Stimulated activated CD8-positive, alpha-beta memory T cell treated with anti-CD3 and anti-CD28 coated beads, Interleukin-12 subunit alpha, Interleukin-12 subunit beta, amount 100 ng/mL, for 4 hours (primary cell): Measurements from ENCODE around the gene CEP20.

Experiments used
- DNase-seq: peaks from one replicate; pipeline ENCODE4 v3.0.0-alpha.2; 2020; ENCODE audit warnings: low read depth

The CEP20 gene

DNA sequence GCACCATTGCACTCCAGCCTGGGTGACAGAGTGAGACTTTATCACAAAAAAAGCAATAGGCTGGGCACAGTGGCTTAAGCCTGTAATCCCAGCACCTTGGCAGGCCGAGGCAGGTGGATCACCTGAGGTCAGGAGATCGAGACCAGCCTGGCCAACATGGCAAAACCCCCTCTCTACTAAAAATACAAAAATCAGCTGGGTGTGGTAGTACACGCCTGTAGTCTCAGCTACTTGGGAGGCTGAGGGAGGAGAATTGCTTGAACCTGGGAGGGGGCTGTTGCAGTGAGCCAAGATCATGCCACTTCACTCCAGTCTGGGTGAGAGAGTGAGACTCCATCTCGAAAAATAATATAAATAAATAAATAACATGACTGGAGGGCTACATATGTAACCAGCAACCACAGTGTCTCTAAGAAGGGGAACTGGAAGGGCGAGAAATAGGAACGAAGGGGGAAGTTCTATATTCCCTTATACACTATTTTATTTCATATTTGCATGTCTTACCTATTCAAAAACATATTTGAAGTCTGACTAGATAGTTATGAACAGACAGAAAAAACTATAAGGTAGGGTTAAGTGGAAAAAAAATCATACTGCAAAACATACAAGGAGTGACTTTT is 57.5 kb downstream of the CEP20 start:
- no peak for DNase-seq

DNA sequence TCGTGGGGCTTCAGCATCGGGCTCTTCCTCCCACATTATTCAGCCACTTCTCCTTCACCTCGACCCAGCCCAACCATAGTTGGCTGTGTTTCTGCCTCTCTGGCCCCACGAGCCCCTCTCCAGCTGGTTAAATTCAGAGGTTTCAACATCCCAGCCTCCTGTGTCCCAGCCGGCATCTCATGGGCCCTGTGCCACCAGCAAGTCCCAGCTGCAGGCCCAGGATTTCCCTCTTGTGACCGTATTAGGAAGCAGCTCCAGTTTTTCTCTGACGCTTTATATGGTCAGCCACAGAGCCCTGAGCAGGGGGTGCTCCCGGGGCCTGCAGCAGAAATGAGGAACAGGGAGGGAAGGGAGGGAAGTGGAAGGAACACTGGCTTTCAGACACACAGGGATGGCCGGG is 58.9 kb downstream of the CEP20 start:
- no peak for DNase-seq

DNA sequence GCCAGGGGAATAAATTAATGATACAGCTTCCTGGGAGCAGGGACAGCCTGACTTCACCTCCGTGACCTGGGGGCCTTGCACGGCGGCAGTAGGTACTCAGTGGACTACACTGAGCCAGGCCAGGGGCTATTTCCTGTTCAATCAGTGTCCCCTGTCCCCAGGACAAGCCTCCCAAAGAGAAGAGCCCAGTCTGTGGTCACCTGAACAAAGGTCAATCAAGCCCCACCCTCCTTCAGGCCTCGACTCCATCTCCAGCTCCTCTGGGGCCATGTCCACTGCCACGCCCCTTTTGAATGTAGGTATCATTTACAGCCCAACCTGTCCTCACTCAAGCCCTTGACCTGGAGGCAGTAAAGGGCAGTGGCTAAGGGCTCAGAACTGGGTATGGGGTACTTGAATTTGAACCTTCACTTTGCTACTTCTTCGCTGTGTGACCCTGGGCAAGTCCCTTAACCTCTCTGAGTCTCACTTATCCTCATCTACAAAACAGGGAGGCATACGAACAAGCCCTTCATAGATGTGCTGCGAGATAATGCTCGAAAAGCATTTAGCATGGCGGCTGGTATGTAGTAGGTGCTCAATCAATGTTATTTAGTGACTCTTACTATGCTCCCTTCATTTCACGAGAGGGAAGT is 60.6 kb downstream of the CEP20 start:
- no peak for DNase-seq

DNA sequence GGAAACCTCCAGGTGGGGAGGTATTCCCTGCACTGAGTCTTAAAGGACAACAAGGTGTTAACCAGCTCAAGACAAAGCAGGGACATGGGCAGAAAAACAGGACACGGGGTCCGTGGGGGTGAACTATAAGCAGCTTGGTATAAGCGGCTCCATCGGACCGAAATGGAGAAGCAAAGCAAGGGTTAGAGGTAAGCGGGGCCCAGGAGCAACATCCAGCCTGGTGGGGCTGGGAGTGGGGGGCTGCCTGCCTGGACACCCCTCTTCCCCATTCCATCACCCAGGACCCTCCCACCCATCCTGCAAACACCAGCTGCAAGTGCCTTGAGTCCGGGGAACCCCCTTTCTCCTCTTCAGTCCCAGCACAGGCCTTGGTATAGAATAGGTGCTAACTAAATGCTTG is 61.1 kb downstream of the CEP20 start:
- DNase-seq: no peak

DNA sequence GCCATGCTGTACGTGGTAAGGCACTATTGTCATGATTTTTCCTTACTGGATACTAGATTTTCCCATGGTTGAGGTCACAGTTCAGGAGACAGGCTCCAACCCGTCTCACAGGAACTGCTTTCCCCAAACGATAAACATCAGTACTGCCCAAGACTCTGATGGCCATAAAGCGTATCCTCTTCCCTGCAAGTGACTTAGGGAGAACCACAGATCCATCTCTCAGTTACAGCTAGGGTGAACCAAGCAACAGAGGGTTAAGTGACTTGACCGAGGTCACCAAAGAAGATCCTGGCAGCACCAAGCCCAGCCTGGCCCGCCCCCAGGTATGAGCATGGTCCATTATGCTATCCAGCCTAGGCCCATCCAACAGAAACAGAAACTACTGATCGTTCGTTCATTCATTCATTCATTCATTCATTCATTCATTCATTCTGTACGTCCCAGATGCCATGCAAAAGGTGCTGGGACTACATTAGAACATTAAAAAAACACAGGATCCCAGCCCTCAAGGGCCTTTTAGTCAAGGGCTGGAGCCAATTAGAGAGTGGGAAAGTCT is 62.6 kb downstream of the CEP20 start:
- DNase-seq: no peak

DNA sequence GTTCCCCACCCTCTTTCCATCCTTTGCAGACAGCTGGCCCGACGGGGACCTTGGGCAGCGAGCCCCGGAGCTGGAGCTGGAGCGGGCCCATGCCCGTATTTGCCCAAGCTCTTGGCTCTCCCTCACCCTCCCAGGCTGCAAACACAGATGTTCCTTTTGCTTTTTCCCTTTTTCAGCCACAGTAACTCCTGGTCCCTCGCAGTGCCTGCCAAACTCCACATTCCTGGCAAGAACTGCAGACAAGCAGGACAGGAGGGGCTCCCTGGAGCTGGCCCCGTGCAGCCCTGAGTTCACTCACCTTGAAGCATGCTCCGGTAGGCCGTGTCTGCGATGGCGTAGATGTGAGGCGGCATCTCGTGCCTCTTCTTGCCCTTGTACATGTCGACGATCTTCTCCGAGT is 65.4 kb downstream of the CEP20 start:
- DNase-seq: no peak

DNA sequence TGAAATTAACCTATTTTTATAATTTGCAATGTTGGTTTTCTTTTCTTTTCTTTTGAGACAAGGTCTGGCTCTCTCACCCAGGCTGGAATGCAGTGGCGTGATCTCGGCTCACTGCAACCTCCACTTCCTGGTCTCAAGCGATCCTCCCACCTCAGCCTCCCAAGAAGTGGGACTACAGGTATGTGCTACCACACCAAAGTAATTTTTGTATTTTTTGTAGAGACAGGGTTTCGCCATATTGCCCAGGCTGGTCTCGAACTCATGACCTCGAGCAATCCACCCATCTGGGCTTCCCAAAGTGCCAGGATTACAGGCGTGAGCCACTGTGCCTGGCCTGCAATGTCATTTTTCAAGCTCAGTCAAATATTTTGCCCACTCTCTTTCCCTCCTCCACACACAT is 67.6 kb downstream of the CEP20 start:
- DNase-seq: no peak

DNA sequence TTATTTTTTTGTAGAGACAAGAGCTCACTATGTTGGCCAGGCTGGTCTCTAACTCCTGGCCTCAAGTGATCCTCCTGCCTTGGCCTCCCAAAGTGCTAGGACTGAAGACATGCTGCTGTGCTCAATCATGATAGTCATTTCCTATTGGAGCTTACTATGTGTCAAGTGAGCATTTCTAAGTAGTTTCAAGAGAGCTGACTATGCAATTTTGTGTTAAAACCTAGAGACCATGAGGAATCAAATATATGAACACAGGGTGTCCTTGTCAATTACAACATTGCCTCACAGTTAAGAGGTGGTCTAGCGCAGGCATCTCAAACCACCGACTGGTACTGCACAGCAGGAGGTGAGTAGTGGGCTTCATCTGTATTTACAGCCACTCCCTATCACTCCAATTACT is 69.4 kb downstream of the CEP20 start:
- no peak for DNase-seq

DNA sequence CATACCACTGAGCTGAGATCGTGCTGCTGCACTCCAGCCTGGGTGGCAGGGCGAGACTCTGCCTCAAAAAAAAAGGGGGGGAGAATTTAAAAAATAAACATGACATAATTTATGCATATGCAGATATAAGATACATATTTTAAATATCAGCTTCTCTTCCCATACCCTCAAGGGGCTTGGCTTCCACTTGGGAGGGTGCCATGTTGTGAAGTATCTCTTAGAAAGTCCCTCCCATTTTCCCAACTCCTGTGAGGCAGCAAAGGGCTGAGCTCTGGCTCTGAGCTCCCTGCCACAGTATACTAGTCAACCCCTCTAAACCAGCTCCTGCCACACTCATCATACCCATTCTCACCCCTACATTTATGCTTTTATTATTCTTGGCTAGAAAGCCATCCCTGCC is 71.0 kb downstream of the CEP20 start:
- no peak for DNase-seq

DNA sequence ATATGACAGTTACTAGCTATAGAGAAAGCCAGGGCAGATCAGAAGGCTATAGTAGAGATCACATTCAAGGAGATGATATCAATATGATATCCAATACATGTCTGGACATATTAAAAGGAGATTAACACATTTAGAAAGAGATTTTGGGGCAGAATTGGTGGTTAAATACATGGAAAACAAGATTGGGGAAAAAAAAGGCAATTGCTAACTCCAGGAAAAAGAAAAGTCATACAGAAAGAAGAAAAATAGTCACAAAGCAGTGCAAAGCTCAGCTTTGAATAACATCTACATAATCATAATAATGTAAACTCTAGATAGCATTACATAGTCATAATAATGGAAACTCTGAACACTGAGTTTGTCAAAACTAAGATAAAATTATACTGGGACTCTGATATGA is 72.2 kb downstream of the CEP20 start:
- DNase-seq: no peak
